H1 (cell line): Measurements from ENCODE around the gene ACAP1. TPM values are rescaled to one million over a fixed set of nuclear protein-coding genes. Genes with fewer than 3 reads are reported as not detected.

Experiments
- CTCF ChIA-PET: fragments of 300-600 bp; sonication (Branson Sonifier 250); formaldehyde crosslinking; loops from one replicate; lab custom pipeline; 2021; ENCODE audit not compliant: partially characterized antibody; lab: Charles Lee
- POLR2A ChIA-PET: fragments of 300-600 bp; sonication (Branson Sonifier 250); formaldehyde crosslinking; loops from one replicate; lab custom pipeline; 2021; ENCODE audit warnings: inconsistent platforms; ENCODE audit not compliant: partially characterized antibody; lab: Charles Lee
- DNase-seq, 2 experiments: peaks; one replicate each; pipeline versions ENCODE4 v3.0.0 to v3.0.0-alpha.2; 2010 to 2022; ENCODE audit warnings: low spot score in 2 of 2, low read depth in 1 of 2, mixed read lengths in 1 of 2
- FAIRE-seq: peaks from 2 replicates; lab custom pipeline; 2011; peaks lifted over from hg19 to GRCh38; lab: Jason Lieb, UNC
- H2AFZ ChIP-seq: 2 replicates; pipeline ENCODE4 v1.8.1; 2012; ENCODE audit warnings: low read length, inconsistent platforms
- H2AK5ac ChIP-seq: 2 replicates; pipeline ENCODE4 v1.6.1; 2013; ENCODE audit warnings: low read depth, low read length
- H2BK120ac ChIP-seq: replicated peaks from 2 replicates; pipeline ENCODE3; 2013; ENCODE audit warnings: low read depth, low read length, inconsistent platforms
- H2BK12ac ChIP-seq: 2 replicates; pipeline ENCODE4 v1.6.1; 2013; ENCODE audit warnings: low read depth, low read length
- H2BK15ac ChIP-seq: 2 replicates; pipeline ENCODE4 v1.6.1; 2013; ENCODE audit warnings: low read length
- H2BK20ac ChIP-seq: 2 replicates; pipeline ENCODE4 v1.6.1; 2013; ENCODE audit warnings: low read length
- H2BK5ac ChIP-seq: 2 replicates; pipeline ENCODE4 v1.6.1; 2013; ENCODE audit warnings: low read depth, low read length
- H3K14ac ChIP-seq: 2 replicates; pipeline ENCODE4 v1.6.1; 2013; ENCODE audit warnings: inconsistent platforms; ENCODE audit not compliant: insufficient read length
- H3K18ac ChIP-seq: 2 replicates; pipeline ENCODE4 v1.6.1; 2013; ENCODE audit warnings: low read length; ENCODE audit errors: extremely low read depth
- H3K23ac ChIP-seq: 2 replicates; pipeline ENCODE4 v1.6.1; 2013; ENCODE audit warnings: inconsistent platforms; ENCODE audit not compliant: insufficient read length
- H3K23me2 ChIP-seq: 2 replicates; pipeline ENCODE4 v1.6.1; 2013; ENCODE audit warnings: low read depth, low read length
- H3K27ac ChIP-seq: 2 replicates; pipeline ENCODE4 v1.6.1; 2011; ENCODE audit warnings: low read depth, low read length, inconsistent platforms
- H3K27me3 ChIP-seq, 4 experiments: replicated peaks in 1 of 4; 1 replicate in 1 of 4; 2 replicates in 3 of 4; pipeline versions ENCODE4 v1.6.1 to v1.8.1; 2011 to 2013; ENCODE audit warnings: low read length in 3 of 4, mild to moderate bottlenecking in 3 of 4, inconsistent platforms in 2 of 4, mixed read lengths in 2 of 4, moderate library complexity in 1 of 4; ENCODE audit not compliant: control insufficient read depth in 3 of 4, insufficient read depth in 3 of 4; ENCODE audit errors: extremely low read depth in 1 of 4
- H3K36me3 ChIP-seq, 4 experiments: 2 replicates each; pipeline versions ENCODE4 v1.6.1 to v1.8.1; 2011 to 2013; ENCODE audit warnings: mild to moderate bottlenecking in 4 of 4, low read length in 3 of 4, moderate library complexity in 2 of 4, control low read depth in 1 of 4, inconsistent platforms in 1 of 4; ENCODE audit not compliant: insufficient read depth in 4 of 4, control insufficient read depth in 2 of 4
- H3K4ac ChIP-seq: replicated peaks from 2 replicates; pipeline ENCODE3; 2013; ENCODE audit warnings: low read length, low read depth, mixed read lengths, inconsistent platforms; ENCODE audit not compliant: insufficient read length
- H3K4me1 ChIP-seq, 4 experiments: replicated peaks in 1 of 4; 1 replicate in 1 of 4; 2 replicates in 3 of 4; pipeline versions ENCODE4 v1.6.1 to v1.8.1; 2011 to 2013; ENCODE audit warnings: low read length in 3 of 4, inconsistent platforms in 2 of 4, mixed read lengths in 1 of 4; ENCODE audit not compliant: insufficient read depth in 4 of 4, control insufficient read depth in 3 of 4
- H3K4me2 ChIP-seq, 2 experiments: 2 replicates each; pipeline versions ENCODE4 v1.6.1 to v1.8.1; 2011 to 2013; ENCODE audit warnings: low read depth in 2 of 2, low read length in 2 of 2, control low read depth in 1 of 2, inconsistent platforms in 1 of 2, mild to moderate bottlenecking in 1 of 2; ENCODE audit not compliant: insufficient read depth in 1 of 2
- H3K4me3 ChIP-seq, 4 experiments: fragments of 200-600, 300-600 bp in 1 of 4; sonication (generic), shearing (Covaris generic), sonication (Bioruptor Twin) in 1 of 4; 2 replicates each; pipeline versions ENCODE4 v1.5.1 to v1.8.1; 2011 to 2016; ENCODE audit warnings: low read length in 4 of 4, low read depth in 3 of 4, control low read depth in 2 of 4, inconsistent platforms in 2 of 4, mild to moderate bottlenecking in 2 of 4, mixed read lengths in 1 of 4, moderate library complexity in 1 of 4; ENCODE audit not compliant: insufficient read depth in 2 of 4; ENCODE audit errors: extremely low read depth in 1 of 4
- H3K56ac ChIP-seq: replicated peaks from 2 replicates; pipeline ENCODE3; 2013; ENCODE audit warnings: low read depth, mild to moderate bottlenecking, mixed read lengths, low read length, inconsistent platforms; ENCODE audit not compliant: insufficient read length
- H3K79me1 ChIP-seq: 2 replicates; pipeline ENCODE4 v1.6.1; 2013; ENCODE audit warnings: low read depth, low read length, control low read depth
- H3K79me2 ChIP-seq, 2 experiments: 2 replicates each; pipeline versions ENCODE4 v1.6.1 to v1.8.1; 2012 to 2013; ENCODE audit warnings: low read length in 2 of 2, mild to moderate bottlenecking in 2 of 2, inconsistent platforms in 1 of 2; ENCODE audit not compliant: insufficient read depth in 2 of 2, control insufficient read depth in 1 of 2
- H3K9ac ChIP-seq, 4 experiments: replicated peaks in 1 of 4; 1 replicate in 1 of 4; 2 replicates in 3 of 4; pipeline versions ENCODE4 v1.6.1 to v1.8.1; 2011 to 2013; ENCODE audit warnings: low read depth in 3 of 4, low read length in 3 of 4, control low read depth in 2 of 4, mild to moderate bottlenecking in 2 of 4, moderate library complexity in 2 of 4, inconsistent platforms in 1 of 4; ENCODE audit errors: extremely low read depth in 1 of 4
- H3K9me3 ChIP-seq, 2 experiments: 2 replicates each; pipeline versions ENCODE4 v1.6.1 to v1.8.1; 2012 to 2013; ENCODE audit warnings: mild to moderate bottlenecking in 2 of 2, moderate library complexity in 2 of 2, control low read depth in 1 of 2, inconsistent platforms in 1 of 2, low read depth in 1 of 2, low read length in 1 of 2, mixed read lengths in 1 of 2; ENCODE audit not compliant: insufficient read depth in 2 of 2
- H4K20me1 ChIP-seq, 2 experiments: replicated peaks in 1 of 2; 2 replicates each; pipeline versions ENCODE3 to v1.8.1; 2011 to 2013; ENCODE audit warnings: inconsistent platforms in 2 of 2, low read length in 2 of 2, mild to moderate bottlenecking in 1 of 2; ENCODE audit not compliant: insufficient read depth in 2 of 2, control insufficient read depth in 1 of 2
- H4K5ac ChIP-seq: 2 replicates; pipeline ENCODE4 v1.6.1; 2013; ENCODE audit warnings: low read length, low read depth, mixed read lengths, inconsistent platforms; ENCODE audit not compliant: insufficient read length
- H4K8ac ChIP-seq: 2 replicates; pipeline ENCODE4 v1.8.0; 2013; ENCODE audit warnings: mild to moderate bottlenecking, moderate library complexity, low read length, inconsistent platforms; ENCODE audit not compliant: insufficient read depth; ENCODE audit errors: extremely low read depth
- H4K91ac ChIP-seq: replicated peaks from 2 replicates; pipeline ENCODE3; 2013; ENCODE audit warnings: low read length, mixed read lengths, inconsistent platforms; ENCODE audit not compliant: insufficient read length
- BCL11A ChIP-seq, 2 experiments: IDR thresholded peaks; one replicate each; pipeline ENCODE4 v1.6.1; 2011; ENCODE audit warnings: low read depth in 2 of 2, low read length in 2 of 2, mild to moderate bottlenecking in 2 of 2
- CHD1 ChIP-seq: IDR thresholded peaks from 2 replicates; pipeline ENCODE4 v1.6.1; 2012; ENCODE audit warnings: low read depth, low read length, improper control_type of control experiment
- MAFK ChIP-seq: IDR thresholded peaks from 2 replicates; pipeline ENCODE4 v1.6.1; 2012; ENCODE audit warnings: low read depth, mild to moderate bottlenecking, improper control_type of control experiment, low read length
- RAD21 ChIP-seq, 2 experiments: IDR thresholded peaks in 1 of 2; conservative IDR thresholded peaks in 1 of 2; 2 replicates each; pipeline ENCODE4 v1.6.1; 2011; ENCODE audit warnings: low read depth in 2 of 2, low read length in 2 of 2, improper control_type of control experiment in 1 of 2, inconsistent platforms in 1 of 2, mild to moderate bottlenecking in 1 of 2, moderate library complexity in 1 of 2
- RBBP5 ChIP-seq: IDR thresholded peaks from 2 replicates; pipeline ENCODE4 v1.7.1; 2012; ENCODE audit warnings: low read depth, mild to moderate bottlenecking, inconsistent platforms, low read length, moderate library complexity, borderline replicate concordance
- TBP ChIP-seq: IDR thresholded peaks from 2 replicates; pipeline ENCODE4 v1.6.1; 2011; ENCODE audit warnings: low read depth, low read length, improper control_type of control experiment
- WGBS, 2 experiments: shearing (Covaris generic) in 1 of 2; methylation state at CpG; one replicate each; pipeline versions ENCODE4 v1.1.6 to v1.1.7; 2013 to 2015; ENCODE audit warnings: low lambda C conversion rate in 2 of 2, mixed read lengths in 2 of 2, inconsistent platforms in 1 of 2, low coverage in 1 of 2, missing lambda C conversion rate in 1 of 2; ENCODE audit not compliant: insufficient replicate concordance in 2 of 2, insufficient coverage in 1 of 2, insufficient read length in 1 of 2; ENCODE audit errors: extremely low coverage in 1 of 2, missing lambda C conversion rate in 1 of 2; 5-methylcytosine and 5-hydroxymethylcytosine counted together
- long read RNA-seq, 2 experiments: library from RNA in 1 of 2; library from capped mRNA in 1 of 2; stranded (forward); transcript quantifications; one replicate each; pipeline ENCODE4 v2.0.0, GENCODE V29; 2021; ENCODE audit warnings: inconsistent platforms in 1 of 2
- polyA minus RNA-seq, 3 experiments: library from RNA; depleted of rRNA, polyadenylated mRNA; stranded (reverse); fragments of >200 nt; gene quantifications; 1 replicate in 2 of 3; 2 replicates in 1 of 3; pipeline ENCODE4 v1.2.3, GENCODE V29; 2011
- polyA plus RNA-seq, 7 experiments: library from polyadenylated mRNA; depleted of rRNA in 3 of 7; stranded (reverse) in 5 of 7; unstranded in 2 of 7; fragments of >200 nt in 5 of 7; fragments of 200-250 nt in 2 of 7; gene quantifications; 1 replicate in 5 of 7; 2 replicates in 1 of 7; 4 replicates in 1 of 7; pipeline versions ENCODE4 v1.2.1 to v1.2.3, GENCODE V29; 2011 to 2013; ENCODE audit warnings: missing spikeins in 2 of 7, mixed read lengths in 2 of 7
- total RNA-seq: library from RNA; stranded (reverse); fragmentation: NEBNext Ultra II Directional; extraction: Animal tissue kit (Norgen Biotek cat#: 25700); gene quantifications from 2 replicates; pipeline ENCODE4 v1.2.1, GENCODE V29; 2021

Gene ACAP1
- 45.1 and 49.2 TPM in 2 replicates for total RNA-seq
- 11.9 and 18.0 TPM in 2 replicates for polyA plus RNA-seq (2011; rRNA removed)
- polyA plus RNA-seq (2011; cell fraction: cytosol; rRNA removed) = 21.2 TPM
- polyA plus RNA-seq (2011; cell fraction: nucleus; rRNA removed) = 48.4 TPM
- 17.1 to 31.0 TPM (median 26.1 TPM) in 4 replicates for polyA plus RNA-seq (2012, experiment 1 of 2)
- 15.8 TPM for polyA plus RNA-seq (2012, experiment 2 of 2)
- polyA plus RNA-seq (2013, experiment 1 of 2) = 41.6 TPM
- polyA plus RNA-seq (2013, experiment 2 of 2) = 42.2 TPM
- 9.9 and 20.3 TPM in 2 replicates for polyA minus RNA-seq (2011; rRNA and poly(A)+ RNA removed)
- 11.6 TPM for polyA minus RNA-seq (2011; cell fraction: cytosol; rRNA and poly(A)+ RNA removed)
- polyA minus RNA-seq (2011; cell fraction: nucleus; rRNA and poly(A)+ RNA removed) = 10.8 TPM
- long read RNA-seq, experiment 1, partial matches to known transcripts = 10 of 14 reads
- long read RNA-seq, experiment 1, other reads (novel, unspliced or antisense) = 1 of 14 reads
- long read RNA-seq, experiment 2, transcript ACAP1-201 (22 exons, 2,512 nt) = major isoform, 8 of 12 reads
- long read RNA-seq, experiment 2, partial matches to known transcripts = 1 of 12 reads
- long read RNA-seq, experiment 2, other reads (novel, unspliced or antisense) = 2 of 12 reads

- peak within 1 kb of the TSS; percentile 59 to 82 for H3K4me2 ChIP-seq
- 34% methylated on average over 17 of the region's 17 CpGs; no CpG with 5 or more reads in 1 of the 2 experiments for WGBS, 2 experiments
- no peak within 1 kb of the TSS for H3K23ac ChIP-seq
- H3K23me2 ChIP-seq = no peaks in the 10 kb centered on the region; the same call in 1 of the 2 replicates
- H3K79me1 ChIP-seq = no peaks in the 10 kb centered on the region
- H3K36me3 ChIP-seq = no peaks in the 10 kb centered on the region
- peak within 1 kb of the TSS; percentile 87 for H4K5ac ChIP-seq
- no peaks in the 10 kb centered on the region for H3K9me3 ChIP-seq
- H2AK5ac ChIP-seq = peak within 1 kb of the TSS; percentile 71; the same call in 1 of the 2 replicates
- peak within 1 kb of the TSS; percentile 23 for H3K56ac ChIP-seq
- peak within 1 kb of the TSS; percentile 77; the same call in 1 of the 2 replicates for H2BK12ac ChIP-seq
- H3K27me3 ChIP-seq = no peaks in the 10 kb centered on the region
- H2BK5ac ChIP-seq = peak within 1 kb of the TSS; percentile 82
- peak within 1 kb of the TSS; percentile 72 for H3K18ac ChIP-seq
- H4K20me1 ChIP-seq = no peaks in the 10 kb centered on the region
- FAIRE-seq = no peak
- H3K14ac ChIP-seq = no peak within 1 kb of the TSS
- ChIA-PET POLR2A (interaction anchor here (0.7 to 6.9 kb wide), 28 partner anchors 10 to 247 kb away, joined by 3 to 93 read pairs (median 5); partner anchors contain the start of genes GPS2, KCTD11, MPDU1 and NEURL4), CTCF (interaction anchor here (0.8 to 6.0 kb wide), 16 partner anchors 9 to 296 kb away, joined by 3 to 82 read pairs (median 6); partner anchors contain the start of genes KCTD11, SLC2A4, SOX15 and TMEM95)
- H3K4me1 ChIP-seq = peaks cover 3 to 16% (median 14%) of the 10 kb centered on the region in 4 experiments
- H2BK20ac ChIP-seq = peak within 1 kb of the TSS; percentile 98
- peak within 1 kb of the TSS; percentile 55; the same call in 1 of the 2 replicates for H2BK15ac ChIP-seq
- H4K8ac ChIP-seq = peak within 1 kb of the TSS; percentile 66
- H3K4ac ChIP-seq = peak within 1 kb of the TSS; percentile 71
- H2AFZ ChIP-seq = 0 out of 2 replicates have a peak within 1 kb of the TSS, but pooled peaks have one; percentile 6
- peak; percentile 44 to 79 for DNase-seq
- H2BK120ac ChIP-seq = peak within 1 kb of the TSS; percentile 78
- H4K91ac ChIP-seq = peak within 1 kb of the TSS; percentile 81
- H3K27ac ChIP-seq = peak within 1 kb of the TSS; percentile 51; the same call in 1 of the 2 replicates
- H3K79me2 ChIP-seq = no peaks in the 10 kb centered on the region
- peak within 1 kb of the TSS in 3 of 4 experiments; percentile 48 to 56 (median 51); a peak in 5 of 7 replicates for H3K9ac ChIP-seq
- H3K4me3 ChIP-seq = peak within 1 kb of the TSS in 3 of 4 experiments; percentile 10 to 52 (median 32); a peak in 6 of 8 replicates
- TF ChIP-seq RAD21 (IDR thresholded peaks at IDR 0.05 in 1 of 2, conservative IDR thresholded peaks at IDR 0.05 in 1 of 2; ENCODE audit: low read depth in 2 of 2, low read length in 2 of 2) = peak in 1 of 2 experiments; percentile 16; a peak in 1 of 4 replicates
- TF ChIP-seq CHD1 = no peak
- peak; percentile 94; the same call in 1 of the 2 replicates for TF ChIP-seq RBBP5
- no peak for TF ChIP-seq MAFK
- no peak for TF ChIP-seq BCL11A (IDR thresholded peaks at IDR 0.05; ENCODE audit: low read depth in 2 of 2, low read length in 2 of 2)
- 0 out of 2 replicates have a peak, but pooled peaks have one; percentile 20 for TF ChIP-seq TBP
These were observed at the start of gene ACAP1 for GRCh38 chr17:7336240-7337175. Gene ACAP1 (plus strand): TSS chr17:7336529. CDS start chr17:7336735, 206 bp downstream.
